HG02973 (cell line): ENCODE results near the gene GPSM1.

ENCODE experiments used
- ATAC-seq: cut with Tn5 transposase; IDR thresholded peaks from one replicate; pipeline ENCODE4 v1.9.1; 2021; ENCODE audit warnings: moderate library complexity; ENCODE audit not compliant: unreplicated experiment

GPSM1 gene, protein sequence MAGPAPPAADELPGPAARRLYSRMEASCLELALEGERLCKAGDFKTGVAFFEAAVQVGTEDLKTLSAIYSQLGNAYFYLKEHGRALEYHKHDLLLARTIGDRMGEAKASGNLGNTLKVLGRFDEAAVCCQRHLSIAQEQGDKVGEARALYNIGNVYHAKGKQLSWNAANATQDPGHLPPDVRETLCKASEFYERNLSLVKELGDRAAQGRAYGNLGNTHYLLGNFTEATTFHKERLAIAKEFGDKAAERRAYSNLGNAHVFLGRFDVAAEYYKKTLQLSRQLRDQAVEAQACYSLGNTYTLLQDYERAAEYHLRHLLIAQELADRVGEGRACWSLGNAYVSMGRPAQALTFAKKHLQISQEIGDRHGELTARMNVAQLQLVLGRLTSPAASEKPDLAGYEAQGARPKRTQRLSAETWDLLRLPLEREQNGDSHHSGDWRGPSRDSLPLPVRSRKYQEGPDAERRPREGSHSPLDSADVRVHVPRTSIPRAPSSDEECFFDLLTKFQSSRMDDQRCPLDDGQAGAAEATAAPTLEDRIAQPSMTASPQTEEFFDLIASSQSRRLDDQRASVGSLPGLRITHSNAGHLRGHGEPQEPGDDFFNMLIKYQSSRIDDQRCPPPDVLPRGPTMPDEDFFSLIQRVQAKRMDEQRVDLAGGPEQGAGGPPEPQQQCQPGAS

GRCh38 chr9:136327304-136327974 is at the start of gene GPSM1:
TSS of gene GPSM1 (plus strand) at chr9:136327539. CDS start at chr9:136327696, 157 bp downstream.
- ATAC-seq, result no peak

DNA sequence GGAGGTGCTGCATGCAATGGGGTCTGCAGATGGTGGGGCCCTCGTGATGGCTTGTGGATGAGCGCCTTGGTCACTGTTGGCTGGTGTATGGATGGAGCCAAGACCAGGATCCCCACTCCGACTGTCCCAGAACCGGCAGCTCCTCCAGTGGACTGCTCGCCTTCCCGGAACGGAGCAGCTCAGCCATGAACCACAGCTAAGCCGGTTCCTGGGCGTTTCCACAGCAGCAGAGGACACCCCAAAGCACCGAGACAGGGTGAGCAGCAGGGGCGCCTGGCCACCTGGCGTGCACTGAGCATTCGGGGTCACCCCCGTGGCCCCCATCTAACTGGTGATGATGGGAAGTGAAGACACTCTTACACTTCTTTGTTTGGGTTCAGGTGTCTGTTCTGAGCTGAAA is 49.6 kb upstream of the GPSM1 start:
- no peak for ATAC-seq

DNA sequence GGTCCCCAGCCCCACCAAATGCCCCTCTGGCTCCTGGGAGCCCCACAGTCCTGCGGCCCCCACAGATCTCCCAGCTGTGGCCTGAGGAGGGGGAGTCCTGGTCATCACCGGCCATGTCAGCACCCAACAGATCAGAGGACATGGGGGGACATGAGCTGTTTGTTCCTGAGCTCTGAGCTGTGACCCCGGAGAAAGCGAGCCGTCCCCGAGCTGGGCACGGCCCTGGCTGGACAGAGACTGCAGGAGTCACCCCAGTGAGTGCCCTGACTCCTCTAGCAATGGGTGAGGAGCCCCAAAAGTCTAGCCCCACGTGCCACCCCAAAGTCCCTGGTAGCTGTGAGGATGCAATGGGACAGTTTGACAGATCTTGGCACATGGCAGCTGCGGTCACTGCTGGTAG is 49.1 kb upstream of the GPSM1 start:
- no peak for ATAC-seq

GRCh38 chr9:136278894-136279293 is 48.4 kb upstream of the GPSM1 start:
- ATAC-seq, result no peak

DNA sequence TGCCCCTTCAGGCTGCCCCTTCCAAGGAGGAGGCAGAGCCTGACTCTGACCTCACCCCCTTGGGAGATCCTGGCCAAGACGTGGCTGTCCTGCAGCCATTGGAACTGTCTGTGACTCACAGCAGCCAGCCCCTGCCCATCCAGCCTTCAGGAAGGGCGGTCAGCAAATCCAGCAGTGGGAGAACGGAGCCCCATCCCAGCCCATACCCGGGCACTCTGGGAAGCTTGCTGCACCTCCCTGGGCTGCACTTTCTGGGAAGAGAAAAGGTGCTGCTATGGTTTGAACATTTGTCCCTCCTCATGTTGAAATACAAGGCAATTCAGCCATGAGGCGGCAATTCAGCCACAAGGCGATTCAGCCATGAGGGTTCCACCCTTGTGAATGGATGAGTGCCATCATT is 47.9 kb upstream of the GPSM1 start:
- no peak for ATAC-seq

DNA sequence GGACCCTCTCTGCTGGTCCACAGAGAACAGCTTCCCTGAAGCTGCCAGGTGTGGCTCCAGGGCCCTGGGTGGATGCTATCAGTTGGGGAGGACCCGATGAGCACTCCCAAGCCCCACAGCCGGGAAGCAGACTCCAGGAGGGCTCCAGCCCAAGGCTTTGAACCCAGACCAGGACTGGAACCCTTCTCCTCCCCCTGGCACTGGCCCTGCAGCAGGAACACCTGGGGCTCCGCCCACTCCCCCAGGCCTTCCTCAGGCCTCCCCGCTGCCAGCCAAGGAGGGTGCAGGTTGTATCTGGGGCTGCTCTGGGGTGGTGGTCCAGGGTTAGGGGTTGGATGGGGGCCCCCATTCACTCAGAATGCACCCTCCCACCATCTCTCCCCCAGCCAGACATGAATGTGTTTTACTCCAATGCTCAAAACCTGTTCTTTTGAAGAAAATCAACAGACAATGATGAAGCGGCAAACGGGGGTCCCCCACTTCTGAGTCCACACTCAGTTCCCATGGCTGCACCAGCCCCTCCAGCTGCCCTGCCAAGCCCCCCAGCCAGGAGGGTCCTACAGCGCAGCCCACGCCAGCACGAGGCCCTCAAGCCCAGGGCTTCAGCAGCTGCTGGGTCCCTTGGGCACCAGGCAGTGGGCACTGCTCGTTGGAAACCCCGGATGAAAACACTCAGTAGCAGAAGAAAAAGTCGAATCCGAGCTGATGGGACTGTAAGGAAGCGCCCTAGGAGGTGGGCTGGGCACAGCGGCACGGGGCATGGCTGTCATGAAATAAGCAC is 46.6 kb upstream of the GPSM1 start:
- ATAC-seq, result no peak

DNA sequence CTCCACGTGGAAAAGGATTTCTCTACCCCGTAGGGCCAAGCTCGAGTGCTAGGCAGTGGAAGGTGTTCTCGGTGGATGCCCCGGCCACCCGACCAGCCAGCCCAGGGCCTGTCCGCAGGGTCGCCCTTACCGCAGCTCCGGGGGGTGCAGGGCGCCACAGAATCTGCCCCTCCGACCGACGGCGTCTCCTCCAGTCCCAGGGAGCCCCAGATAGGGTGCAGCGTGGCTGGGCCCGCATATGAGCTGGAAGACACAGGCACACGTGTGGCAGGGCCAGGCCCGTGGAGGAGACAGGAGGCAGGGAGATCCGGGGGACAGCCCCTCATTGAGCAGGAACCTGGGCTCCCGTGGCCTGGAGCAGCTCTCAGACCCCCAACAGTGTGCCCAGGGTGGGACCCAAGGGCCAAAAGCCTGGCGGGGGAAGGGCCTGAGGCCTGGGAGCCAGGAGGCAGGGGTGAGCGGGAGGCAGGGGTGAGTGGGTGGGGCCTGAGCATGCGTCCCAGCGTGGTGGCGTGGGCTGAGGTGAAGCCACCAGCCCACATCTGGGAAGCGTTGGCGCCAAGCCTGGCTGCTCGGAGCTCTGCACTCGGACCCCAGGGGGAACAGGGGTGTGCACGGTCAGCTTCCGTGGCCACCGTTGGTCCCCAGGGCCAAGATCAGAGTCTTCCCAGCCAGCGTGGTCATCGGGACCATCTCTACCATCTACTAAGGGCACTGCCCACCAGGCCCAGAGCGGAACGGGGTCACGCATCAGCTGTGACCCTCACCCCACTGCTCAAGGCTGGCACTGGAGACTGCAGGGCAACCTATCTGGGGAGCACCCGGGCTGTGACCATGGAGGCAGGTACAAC is 45.7 kb upstream of the GPSM1 start:
- no peak for ATAC-seq

GRCh38 chr9:136282272-136282861 is 45.0 kb upstream of the GPSM1 start:
- ATAC-seq, result no peak

GRCh38 chr9:136283291-136284235 is 43.8 kb upstream of the GPSM1 start:
- ATAC-seq, result no peak

DNA sequence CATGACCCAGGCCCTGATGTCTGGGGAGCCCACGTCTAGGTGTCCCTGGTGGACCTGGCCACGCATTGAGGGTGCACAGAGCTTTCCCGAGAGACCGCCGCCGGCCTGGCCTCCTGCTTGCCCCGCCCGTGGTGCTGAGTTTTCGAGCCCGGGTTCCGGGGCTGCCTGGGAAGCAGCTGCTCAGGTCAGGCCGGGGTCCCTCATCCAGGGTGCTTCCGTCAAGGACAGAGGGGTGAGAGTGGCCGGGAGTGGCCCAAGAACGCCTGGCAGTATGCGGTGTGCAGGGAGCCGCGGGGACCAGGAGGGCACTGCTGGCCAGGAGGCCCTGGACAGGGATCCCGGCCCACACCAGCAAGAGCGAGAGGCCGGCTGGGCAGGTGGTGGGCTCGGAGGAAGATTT is 43.0 kb upstream of the GPSM1 start:
- no peak for ATAC-seq

DNA sequence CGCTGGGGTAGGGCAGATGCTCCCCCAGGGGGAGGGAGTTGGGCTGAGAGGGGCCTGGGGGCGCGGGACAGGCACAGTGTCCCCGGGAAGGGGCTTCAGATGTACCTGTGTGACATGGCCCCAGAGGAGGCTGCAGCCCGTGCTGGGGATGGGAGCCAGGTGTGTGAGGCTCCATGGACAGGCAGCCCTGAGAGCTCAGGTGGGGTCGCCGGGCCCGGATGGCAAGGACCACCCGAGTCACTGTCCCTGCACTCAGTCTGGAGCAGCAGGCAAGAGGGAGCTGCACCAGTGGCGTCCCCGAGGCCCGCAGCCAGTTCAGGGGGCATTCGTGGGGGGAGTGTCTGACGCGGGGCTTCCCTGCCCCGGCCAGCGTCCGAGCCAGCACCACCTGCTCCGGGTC is 42.4 kb upstream of the GPSM1 start:
- no peak for ATAC-seq

DNA sequence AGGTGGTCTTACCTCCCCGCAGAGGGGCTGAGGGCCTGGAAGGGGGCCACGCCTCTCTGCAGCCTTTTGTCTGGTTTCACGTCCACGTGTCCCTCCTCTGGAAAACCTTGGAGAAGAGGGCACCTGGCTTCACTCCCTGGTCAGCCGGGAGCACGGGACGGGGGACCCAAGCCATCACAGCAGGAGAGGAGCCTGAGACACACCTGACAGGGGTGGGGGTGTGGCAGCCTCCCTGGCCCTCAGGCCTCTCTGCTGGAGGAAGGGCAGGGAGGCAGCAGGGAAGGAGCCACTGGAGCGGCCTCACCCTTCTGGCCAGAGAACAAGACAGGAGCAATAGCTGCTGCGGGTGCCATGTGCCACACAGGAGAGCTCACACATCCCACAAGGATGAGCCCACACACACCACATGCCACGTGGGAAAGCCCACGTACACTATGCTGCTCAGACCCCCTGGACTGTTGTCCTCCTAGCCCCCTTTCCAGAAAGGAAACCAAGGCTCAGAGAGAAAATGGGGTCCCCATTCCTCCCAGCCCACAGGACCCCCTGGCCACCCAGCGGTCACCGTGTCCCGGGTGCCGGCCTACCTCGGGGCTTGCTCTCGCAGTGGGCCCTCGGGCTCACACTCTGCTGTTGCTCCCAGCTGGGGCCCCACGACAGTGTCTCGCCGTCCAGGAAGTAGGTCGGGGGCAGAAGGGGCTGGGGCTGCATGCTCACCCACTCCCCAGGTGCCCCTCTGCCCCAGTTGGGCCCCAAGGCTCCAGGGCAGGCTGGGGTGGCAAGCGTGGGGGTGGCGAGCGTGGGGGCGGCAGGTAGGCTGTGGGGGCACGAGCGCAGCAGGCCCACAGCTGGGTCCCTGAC is 41.6 kb upstream of the GPSM1 start:
- ATAC-seq, result no peak

DNA sequence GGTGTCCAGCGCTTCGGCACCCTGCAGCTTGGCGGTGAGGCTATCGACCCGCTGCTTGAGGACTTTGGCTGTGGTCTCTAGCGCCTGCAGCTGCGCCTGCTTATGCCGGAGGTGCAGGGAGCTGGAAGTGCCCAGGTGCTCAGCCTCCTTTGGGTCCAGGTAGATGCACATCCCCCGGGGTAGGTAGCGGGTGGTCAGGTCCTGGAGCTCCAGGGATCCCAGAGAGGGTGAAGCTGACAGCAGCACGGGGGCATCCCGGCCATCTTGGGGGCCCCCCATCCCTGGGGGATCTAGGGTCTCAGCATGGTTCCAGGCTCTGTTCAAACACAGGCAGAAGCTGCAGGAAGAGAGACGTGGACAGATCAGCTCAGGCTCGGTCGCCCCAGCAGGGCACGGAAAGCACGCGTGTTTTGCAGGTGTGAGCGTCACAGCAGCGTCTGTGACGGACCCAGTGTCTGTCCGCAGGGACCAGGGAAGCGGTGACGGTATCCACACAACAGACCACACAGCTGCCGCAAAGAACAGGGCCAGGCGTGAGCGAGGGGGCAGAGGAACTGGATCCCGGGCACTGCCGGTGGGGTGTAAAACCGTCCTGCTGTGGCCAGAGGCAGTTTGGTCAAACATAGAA is 40.9 kb upstream of the GPSM1 start:
- no peak for ATAC-seq

GRCh38 chr9:136286987-136287379 is 40.4 kb upstream of the GPSM1 start:
- ATAC-seq, result no peak

GRCh38 chr9:136287960-136288753 is 39.2 kb upstream of the GPSM1 start:
- no peak for ATAC-seq

DNA sequence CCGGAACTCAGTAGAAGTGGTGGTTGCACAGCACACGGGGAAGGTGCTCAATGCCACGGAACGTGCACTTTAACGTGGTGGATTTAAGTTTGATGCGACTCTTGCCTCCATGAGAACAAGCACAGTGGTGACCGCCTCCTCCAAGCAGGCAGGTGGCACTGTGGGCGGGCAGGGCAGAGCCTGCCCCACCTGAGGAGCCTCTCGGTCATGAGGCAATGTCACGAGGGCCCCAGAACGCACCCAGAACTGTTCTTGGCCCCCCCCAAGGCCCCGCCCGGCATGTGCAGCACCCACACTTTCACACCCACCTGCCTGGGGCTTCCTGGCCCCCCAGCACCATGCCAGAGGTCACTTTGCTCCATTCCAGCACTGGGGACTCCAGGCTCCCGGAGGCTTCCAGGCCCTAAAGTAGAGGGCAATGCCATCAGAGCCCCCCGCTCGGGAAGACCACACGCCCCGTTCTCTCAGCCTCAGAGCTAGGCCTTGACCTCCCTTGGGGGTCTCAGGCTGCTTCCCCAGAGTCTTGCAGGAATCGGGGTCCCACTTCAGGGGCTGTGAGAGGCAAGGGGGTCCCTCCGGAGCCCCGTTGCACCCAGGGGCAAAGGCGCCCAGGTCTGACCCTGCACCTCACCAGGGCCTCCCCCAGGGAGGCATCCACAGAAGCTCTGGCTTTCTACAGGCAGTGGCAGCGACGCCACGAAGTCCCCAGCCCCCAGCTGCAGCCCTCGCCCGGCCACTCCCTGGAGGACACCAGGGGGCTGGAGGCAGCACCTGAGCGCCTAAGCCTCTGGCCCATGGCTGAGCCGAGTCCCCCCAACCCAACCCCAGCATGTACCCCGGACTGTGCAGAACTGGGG is 37.5 kb upstream of the GPSM1 start:
- ATAC-seq, result no peak
